Endometrium (tissue), 2 donors: ENCODE measurements around the gene MEGF11.

Source experiments
- FAIRE-seq: peaks from 2 replicates; lab custom pipeline; 2012; peaks lifted over from hg19 to GRCh38; lab: Jason Lieb, UNC
- donor health status: control.
- donor health status: control.

MEGF11 gene

DNA sequence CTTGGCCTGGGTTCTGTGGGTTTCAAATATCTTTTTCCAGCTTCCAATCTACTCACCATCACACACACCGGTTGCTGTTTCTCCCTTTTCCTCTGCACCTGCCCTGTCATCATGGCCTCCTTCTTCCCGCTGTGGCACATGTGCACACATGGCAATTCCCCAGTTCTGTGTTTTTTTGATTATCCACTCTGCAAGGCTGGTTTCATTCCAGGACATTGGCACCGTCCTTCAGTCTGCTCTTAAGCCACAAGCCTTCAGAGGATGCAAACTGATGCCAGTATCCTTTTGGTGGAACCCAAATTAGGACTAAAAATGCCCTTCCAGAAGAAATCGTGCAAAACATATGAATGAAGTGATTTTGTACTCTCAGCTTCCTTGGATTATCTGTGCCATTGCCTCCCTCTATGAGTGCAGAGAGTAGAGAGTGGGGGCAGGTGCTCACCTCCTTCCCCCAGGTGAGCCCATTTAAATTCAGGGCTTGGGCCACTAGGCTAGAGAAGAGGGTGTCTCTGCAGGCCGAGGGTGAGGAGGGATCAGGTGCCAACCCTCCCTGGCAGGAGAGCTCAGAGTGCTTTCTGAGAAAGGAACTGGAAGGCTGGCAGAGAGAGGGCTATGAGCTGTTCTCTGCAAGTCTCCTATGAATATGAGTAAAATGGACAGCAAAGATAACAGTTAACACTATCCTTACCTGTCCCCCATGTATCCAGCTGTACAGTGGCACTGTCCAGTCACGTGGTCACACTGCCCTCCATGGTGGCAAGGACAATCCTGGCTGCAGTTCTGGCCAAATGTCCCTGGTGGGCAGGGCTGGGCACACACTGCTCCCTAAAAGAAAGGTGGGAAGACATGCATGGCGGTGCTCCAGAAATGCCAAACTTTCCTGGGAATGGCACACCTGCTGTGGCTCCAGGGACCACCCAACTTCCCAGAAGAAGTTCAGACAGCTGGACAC lies 283.4 kb downstream of the MEGF11 start:
- FAIRE-seq = no peak

DNA sequence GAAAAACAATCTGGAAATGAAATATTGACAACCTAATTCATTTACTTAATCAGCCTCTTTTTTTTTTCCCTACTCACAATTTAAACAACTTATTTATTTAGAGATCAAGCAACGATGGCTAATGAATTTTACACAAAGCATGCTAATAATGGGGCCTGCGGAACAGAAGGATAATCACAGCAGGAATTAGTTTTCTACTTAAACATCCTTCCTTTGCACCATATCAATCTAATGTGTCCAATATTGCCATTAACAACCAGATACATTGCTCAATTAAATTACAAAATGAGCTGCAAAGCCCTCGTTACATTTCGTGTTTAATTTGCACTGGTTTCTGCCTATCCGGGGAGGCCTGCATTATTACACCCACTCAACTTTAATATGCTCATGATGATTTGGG lies 285.0 kb downstream of the MEGF11 start:
- no peak for FAIRE-seq

- FAIRE-seq = no peak
Observed at GRCh38 chr15:65964792-65965433, 288.6 kb downstream of the MEGF11 start.

GRCh38 chr15:65963911-65964482 lies 289.6 kb downstream of the MEGF11 start:
- FAIRE-seq = no peak

GRCh38 chr15:65963358-65963757 lies 290.2 kb downstream of the MEGF11 start:
- FAIRE-seq = no peak

DNA sequence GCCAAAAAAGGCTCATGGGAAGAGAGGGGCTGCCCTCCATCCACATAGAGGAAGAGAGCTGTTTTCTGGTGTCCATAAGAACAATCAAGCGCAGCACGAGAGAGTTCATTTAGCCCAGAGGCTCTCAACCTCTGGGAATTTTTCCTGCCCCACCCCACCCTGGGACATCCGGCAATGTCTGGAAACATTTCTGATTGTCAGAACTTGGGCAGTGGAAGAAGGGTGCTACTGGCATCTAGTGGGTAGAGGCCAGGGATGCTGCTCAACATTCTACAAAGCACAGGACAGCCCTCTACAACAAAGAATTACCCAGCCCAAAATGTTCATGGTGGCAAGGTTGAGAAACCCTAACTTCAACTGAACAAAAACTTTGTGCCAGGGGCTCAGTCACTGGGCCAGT lies 291.4 kb downstream of the MEGF11 start:
- FAIRE-seq = no peak

- FAIRE-seq = no peak
Observed at GRCh38 chr15:65960586-65960985, 293.0 kb downstream of the MEGF11 start.

DNA sequence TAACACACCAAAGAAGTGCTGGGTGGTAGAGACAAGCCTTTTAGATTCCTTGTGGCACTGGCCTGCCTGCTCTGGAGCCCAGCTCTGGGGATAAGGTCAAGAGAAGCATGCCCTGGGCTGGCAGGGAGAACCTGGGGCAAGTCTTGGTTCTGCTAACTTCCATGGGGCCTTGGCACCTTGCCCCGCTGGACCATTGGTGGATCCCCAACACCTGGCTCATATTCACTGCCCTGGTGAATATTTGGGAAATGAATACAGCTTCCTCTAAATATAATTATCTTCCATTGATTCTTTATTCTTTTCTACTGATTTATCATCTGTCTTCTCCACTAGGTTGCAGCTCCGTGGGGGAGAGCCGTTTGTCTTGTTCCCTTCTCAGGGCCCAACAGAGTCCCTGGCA lies 294.7 kb downstream of the MEGF11 start:
- no peak for FAIRE-seq

- no peak for FAIRE-seq
Observed at GRCh38 chr15:65957451-65957850, 296.1 kb downstream of the MEGF11 start.

- FAIRE-seq = no peak
Observed at GRCh38 chr15:65956899-65957298, 296.7 kb downstream of the MEGF11 start.

- FAIRE-seq = no peak
Observed at GRCh38 chr15:65956307-65956706, 297.2 kb downstream of the MEGF11 start.

DNA sequence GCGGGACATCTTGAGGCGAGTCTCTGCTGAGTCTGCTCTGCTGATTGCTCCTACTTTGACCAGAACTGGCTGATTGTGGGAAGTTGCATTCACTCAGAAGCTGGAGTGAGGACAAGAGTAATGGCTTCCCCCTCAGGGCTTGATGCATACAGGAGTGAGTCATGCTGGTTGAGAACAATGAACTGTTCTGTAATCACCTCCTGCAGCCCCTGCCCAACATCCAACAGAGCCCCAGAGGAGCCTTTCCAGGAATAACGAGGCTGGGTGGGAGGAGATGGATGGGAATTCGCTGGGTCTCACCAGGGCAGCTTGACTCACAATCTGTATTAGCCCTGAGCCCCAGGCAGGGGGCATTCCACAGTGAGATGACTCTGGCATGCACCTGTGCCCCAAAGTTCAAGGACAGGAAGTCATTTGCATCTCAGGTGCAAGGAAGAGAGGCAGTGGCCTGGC lies 299.2 kb downstream of the MEGF11 start:
- no peak for FAIRE-seq

DNA sequence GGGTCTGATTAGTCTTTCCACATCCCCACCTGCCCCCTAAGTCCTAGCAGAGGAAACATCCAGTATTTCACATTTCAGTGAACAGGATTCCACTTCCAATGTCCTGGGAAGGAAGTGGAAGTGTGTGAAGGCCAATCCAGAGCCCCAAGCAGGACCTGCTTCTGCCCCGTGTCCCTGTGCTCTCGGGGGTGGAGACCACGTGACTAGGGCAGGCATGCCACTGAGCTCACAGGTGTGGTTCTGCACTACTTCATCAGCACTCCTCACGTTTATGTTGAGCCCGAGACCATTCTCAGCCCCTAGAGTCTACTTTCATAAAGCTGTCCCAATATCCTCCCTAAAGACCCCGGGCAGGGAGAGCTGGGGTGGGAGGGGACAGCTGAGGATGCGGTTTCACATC lies 299.9 kb downstream of the MEGF11 start:
- no peak for FAIRE-seq

DNA sequence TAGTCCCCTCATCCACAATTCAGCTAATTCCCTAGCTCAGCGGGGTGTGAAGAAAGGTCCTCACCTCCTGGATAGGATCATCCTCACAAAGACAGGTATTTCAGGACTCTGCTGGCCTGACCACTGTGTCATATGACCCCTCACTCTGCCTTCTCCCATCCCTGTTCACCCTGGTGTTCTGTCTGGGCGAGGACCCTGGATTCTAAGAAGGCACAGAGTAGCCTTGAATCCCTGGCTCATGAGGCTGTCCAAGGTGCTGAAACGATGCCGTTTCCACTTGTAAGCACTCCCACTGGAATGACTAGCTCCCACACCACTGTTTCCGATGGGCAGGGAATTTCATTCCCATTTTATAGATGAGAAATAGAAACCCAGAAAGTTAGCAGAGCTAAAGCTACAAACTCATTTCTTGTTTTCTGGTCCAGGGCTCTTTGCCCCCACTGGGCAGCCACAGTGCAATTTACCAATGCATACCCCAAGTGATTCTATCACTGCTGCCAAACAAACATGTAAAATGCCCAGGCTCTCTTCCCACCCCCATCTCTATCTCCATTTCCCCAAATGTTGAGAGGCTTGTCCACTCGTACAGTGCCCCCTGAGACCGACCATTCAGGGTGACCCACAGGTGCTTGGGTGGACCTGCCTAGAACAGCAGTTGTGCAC lies 301.0 kb downstream of the MEGF11 start:
- no peak for FAIRE-seq

DNA sequence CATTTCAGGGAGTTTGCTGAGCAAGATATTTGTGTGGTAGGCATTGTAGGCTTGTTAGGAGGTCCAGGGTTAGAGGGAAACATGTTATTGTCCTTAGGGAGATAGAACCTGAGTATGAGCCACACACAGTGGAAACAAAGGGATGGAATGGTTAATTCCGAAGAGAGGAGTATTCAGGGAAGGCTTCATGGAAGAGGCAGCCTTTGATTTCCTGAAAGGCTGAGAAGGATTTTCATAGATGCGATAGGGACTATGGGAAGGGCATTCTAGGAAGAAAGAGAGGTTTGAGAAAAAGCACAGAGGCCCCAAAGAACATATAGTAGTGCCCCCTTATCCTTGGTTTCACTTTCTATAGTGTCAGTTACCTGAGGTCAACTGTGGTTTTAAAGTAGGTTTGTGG lies 302.5 kb downstream of the MEGF11 start:
- FAIRE-seq = no peak

- no peak for FAIRE-seq
Observed at GRCh38 chr15:65949491-65949890, 304.1 kb downstream of the MEGF11 start.

DNA sequence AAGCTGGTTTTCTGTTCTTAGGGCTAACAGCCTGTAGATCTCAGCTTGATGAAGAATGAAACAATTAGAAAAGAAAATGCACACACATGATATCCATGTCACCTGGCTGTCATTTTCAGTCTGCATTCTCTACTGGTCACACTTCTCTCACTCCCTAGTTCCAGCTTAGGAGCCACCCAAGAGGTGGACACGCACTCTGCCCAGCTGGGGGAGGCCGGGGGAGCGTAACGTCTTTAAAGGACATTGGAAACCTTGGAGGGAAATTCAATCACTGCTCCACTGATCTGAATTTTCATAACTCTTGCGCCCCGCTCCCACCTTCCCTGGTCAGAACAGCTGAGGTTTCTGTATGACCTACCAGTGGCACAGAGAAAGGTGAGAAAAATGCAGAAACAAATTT lies 304.5 kb downstream of the MEGF11 start:
- FAIRE-seq = no peak

DNA sequence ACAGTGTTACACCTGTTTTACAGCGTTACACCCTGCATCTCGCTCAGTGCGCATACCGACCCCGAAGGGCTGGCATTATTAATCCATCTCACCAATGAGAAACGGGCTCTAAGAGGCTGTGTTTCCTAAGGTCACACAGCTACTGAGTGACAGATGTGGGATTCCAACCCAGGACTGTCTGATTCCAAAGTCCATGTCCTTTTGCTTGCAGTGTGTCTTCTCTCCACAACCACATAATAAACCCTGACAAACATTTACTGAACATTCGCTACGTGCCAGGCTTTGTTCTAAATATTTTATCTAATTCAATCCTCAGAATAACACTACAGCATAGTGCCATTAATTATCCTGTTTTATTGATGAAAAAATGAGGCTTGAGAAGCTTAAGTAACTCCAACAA lies 305.2 kb downstream of the MEGF11 start:
- no peak for FAIRE-seq

DNA sequence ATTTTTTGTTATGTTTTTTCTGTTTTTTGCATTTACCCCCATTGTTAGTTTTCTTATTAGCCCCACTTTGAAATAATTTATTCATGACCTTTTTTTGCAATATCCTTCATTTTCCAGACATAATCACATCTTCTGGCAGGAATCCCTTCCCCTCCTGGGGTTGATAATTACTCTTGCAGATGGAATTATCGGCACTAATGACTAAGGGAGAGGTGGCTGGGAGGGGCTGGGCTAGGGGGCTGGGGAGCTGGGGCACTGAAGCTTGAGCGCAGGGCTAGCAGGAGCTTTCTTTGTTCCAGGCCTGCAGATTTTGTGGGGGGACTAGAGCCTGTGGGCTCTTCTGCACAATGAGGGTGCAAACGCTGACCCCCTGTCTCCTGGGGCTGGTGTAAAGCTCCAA lies 306.5 kb downstream of the MEGF11 start:
- FAIRE-seq = no peak

DNA sequence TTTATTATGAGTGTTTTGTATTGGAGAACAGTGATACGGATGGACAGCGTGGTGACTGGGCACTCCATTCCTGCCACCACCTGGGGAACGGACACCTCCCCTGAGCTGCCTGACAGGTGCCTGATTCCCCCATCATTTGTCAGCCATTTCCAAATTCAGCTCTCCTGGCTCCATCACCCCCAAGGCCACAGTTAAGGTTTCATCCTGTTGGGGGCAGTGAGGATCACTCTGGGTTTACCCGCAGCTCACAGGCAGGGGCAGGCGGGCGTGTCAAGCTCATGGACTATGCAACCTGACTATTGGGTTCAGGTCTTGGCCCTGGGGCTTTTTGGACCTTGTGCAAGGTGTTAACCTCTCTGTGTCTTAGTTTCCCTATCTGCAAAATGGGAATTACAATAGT lies 307.9 kb downstream of the MEGF11 start:
- FAIRE-seq = no peak

DNA sequence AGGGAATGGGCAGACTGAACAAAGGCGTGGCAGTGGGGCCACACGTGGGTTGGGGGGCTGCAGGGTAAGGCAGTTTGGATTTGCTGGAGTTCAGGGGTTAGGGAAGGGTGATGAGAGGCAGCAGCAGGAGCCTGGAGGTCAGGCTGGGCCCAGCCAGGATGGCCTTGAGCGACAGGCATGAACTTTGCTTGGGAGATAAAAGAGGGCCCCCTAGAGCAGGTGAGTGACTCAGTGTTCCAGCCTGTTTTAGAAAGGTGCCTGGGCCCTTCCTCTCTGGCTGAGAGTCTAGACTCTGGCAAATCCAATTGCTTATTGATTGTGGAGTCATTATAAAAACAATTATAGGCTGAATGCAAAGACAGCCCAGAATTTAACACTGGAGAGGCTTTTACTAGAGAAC lies 309.1 kb downstream of the MEGF11 start:
- no peak for FAIRE-seq

- FAIRE-seq = no peak
Observed at GRCh38 chr15:65942436-65942835, 311.1 kb downstream of the MEGF11 start.

GRCh38 chr15:65940618-65940909 lies 313.0 kb downstream of the MEGF11 start:
- FAIRE-seq = no peak
